GM12892 (cell line): ENCODE results near the gene ATP11A.

Experiments
- POLR2A ChIP-seq: IDR thresholded peaks from 2 replicates; pipeline ENCODE4 v1.6.1; 2011; ENCODE audit warnings: low read depth, low read length, control low read depth
- POLR2AphosphoS5 ChIP-seq: IDR thresholded peaks from 2 replicates; pipeline ENCODE4 v1.6.1; 2011; ENCODE audit warnings: low read depth, low read length, control low read depth
- TAF1 ChIP-seq: IDR thresholded peaks from 2 replicates; pipeline ENCODE4 v1.6.1; 2011; ENCODE audit warnings: low read depth, mild to moderate bottlenecking, control low read depth, low read length, borderline replicate concordance

DNA sequence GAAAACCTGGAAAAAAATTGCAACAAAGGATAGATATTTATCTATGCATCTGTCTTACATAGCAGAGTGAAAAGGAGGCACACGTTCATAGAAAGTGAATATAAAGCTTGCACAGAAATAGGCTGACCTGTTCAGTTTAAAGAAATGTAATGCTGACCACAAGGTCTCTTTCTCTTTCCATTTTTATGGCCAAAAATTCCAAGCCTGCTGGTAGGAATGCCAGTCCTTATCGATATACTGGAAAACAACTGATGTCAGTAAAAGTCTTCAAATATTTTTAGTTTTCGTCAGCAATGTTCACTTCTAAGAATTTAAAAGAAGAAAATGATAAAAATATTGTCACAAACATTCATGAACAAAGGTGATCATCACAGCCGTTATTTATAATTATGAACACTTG is 220.2 kb downstream of the ATP11A start:
- TF ChIP-seq POLR2A (no peak), POLR2AphosphoS5 (no peak), TAF1 (no peak)
